NCI-H146 treated with DMSO at 0.1 percent for 48 hours (cell line): ENCODE data around the gene CELF2.

Experiments used
- DNase-seq: peaks from one replicate; lab custom pipeline; 2025; ENCODE audit not compliant: unreplicated experiment; lab: John Stamatoyannopoulos, UW

CELF2 gene

DNA sequence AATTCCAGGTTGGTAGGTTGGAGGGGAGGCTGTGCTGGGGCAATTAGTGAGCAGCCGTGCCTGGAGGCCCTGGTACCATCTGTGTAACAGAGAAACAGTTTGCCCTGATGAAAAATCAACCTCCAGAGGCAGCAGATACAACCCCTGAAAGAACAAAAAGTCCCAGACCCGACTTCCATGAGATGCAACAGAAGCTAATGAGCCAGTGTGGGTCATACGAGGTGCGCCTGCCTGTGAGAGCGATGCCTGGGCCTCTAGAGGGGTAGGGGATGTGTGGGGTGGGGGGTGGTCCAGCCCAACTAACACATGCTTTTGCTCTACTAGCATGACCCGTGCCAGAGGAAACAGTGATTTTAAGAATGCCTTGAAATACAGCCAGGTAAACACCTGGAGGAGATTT is 39.3 kb downstream of the CELF2 start:
- no peak for DNase-seq

DNA sequence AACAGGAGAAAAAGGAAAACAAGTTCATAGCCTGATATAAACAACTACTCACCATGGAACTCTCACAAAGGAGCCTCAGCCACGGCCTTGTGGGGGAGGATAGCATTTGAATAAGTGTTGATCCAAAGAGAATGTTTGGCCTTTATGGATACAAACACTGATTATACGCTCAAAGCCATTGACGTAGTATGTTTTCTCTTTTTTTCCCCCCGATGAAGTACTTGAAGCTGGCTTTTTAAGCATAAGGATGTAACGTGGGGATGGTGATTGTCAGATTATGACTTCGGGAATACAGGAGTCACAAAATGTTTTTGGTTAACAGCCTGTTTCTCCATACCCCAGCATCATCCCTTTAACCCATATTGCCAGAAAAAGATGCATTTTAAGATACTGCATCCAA is 39.8 kb downstream of the CELF2 start:
- DNase-seq = no peak

DNA sequence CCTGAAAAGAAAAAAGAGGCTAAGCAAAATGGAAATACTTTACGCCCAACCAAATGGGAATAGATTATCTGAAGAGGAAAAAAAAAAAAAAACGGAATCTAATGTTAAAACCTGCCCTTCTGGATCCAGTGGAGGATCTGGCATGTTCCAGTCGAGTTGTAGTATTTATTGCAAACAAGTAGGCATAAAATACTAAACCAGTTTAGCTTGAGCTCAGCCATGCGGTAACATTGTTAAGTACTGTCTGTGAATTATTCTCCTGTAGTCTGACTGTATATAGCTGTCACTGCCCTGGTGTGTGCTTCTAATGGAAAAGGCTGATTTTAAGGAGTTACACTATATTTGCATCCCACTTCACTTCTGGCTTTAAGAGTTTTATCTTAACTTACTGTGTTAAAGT is 40.3 kb downstream of the CELF2 start:
- DNase-seq = no peak

DNA sequence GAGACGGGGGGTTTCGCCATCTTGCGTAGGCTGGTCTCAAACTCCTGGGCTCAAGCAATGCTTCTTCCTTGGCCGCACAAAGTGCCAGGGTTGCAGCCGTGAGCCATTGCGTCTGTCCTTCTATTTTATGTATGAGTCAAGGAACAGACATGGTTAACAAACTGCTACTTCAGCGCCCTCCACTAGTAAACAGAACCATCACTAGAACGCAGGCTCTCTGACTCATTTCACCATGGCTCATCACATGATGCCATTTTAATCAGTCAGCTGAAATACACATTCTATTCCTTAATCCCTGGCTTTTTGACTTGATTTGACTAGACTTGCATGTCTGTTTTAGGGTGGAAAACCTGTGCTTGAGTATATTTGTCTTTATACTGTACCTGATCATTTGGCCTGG is 41.3 kb downstream of the CELF2 start:
- DNase-seq = no peak

DNA sequence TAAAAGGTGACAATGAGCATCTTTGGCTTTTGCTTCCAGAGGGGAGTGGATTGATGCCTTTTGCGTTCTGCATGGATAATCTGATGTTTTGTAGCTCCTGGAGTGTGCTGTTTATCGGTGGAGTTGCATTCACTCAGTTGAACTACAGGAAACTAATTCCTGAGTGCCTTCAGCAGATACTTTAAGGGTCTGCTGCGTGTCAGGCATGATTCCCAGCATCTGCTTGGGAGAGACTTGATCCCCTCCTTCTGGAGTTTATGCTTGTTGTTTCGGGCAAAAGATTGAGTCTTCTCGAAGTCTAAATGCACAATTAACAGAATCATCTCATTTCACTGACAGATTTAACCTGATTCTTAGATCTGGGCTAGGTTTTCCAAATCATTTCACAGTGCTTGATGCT is 46.2 kb downstream of the CELF2 start:
- no peak for DNase-seq

DNA sequence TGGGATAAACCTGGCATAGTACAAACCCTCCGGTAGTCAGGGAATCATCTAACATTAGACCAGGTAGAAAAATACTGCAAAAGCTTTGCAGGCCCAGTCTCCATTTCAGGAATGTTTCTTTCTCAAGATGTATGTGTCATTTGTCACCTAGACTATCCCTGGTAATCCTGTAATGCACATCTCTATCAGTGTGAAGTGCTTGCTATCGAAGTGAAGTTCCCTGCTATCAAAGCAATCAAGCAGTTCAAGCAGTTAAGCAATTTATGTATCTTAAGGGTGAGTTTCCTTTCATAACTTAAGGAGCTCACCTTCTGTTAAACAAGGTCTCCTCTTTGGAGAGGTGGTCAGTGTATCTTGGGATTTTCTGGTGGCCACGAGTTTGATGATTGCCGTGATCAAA is 47.2 kb downstream of the CELF2 start:
- DNase-seq = no peak

DNA sequence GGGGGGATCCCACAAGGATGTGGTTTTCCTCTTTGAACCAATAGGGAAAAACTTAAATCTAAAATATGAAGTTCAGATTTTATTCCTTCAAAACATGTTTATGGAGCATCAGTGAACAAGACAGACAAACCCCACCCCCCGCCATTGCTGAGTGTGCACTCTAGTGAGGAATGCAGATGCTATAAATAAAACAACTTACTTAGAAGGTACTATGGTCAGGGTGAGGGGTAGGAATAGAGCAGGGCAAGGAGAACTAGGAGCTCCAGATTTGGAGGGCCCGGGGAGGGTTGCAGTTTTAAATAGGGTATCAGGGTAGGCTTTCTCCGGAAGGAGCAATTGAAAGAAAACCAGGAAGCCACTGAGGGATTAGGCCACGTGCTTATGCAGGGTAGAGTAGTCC is 47.9 kb downstream of the CELF2 start:
- no peak for DNase-seq

DNA sequence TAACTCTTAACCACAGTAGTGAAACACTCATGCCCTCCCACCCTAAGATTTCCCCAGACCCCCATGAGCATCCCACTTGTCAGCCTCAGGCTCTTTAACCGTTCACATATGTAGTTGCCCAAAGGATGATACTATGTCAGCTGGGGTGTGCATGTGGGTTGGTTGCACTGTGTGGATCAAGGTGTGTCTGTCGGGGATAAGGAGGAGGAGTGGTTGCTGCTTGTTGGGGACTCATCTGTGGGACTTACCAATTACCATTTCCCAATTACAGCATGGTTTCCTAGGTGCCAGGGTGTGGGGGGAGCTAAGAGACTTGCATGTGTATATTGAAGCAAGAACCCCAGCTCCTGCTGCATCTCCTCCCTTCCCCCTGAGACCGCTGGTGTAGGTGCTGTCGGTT is 48.8 kb downstream of the CELF2 start:
- DNase-seq = no peak

DNA sequence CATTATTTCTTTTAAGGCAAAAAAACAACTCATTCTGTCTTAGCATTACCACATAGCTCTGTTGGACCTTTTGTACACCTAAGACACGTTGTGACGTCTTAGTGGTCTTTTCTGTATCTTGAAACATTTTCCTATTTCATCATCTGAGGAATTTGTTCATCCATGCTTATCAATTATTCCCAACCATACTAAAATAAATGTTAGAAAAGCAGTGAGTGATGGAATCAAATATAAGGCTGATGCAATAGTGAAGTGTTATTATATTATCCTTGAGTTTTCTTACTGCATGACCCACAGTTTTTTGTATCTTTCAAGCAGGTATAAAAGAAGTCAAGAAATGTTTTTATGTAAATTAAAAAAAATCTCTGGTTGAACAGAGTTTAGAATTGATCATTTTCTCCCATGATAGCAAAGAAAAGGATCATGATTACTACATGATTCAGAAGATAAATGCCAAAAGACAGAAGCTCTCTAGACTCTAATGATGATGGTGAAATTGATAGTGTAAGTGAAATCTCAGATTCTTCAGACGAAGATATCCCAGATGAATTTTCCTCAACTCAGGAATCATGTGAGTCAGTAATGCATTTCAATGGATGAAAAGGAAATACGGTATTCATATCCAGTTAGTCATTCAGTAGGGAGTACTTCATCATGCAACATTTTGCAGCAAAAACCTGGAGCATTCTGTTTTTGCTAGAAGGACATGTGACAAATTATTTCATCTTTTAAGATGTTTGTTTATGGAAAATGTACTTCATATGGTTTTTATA is 51.4 kb downstream of the CELF2 start:
- no peak for DNase-seq

DNA sequence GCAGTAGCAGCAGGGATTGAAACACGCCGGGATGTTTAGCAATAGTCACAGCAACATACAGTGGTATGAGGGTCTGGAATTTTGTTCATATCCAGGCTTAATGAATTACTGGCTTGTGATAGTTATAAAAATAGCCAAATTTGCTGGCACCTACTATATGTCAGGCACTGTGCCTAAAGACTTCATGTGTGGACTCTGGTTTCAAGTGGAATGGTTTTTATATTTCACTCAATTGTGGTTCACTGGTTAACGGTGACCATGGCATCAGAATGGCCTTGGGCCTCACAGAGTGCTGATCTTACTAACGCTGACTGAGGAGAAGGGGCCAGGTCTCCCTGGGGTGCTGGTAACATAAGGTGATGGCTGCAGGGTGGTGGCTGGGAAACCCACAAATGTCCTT is 55.7 kb downstream of the CELF2 start:
- DNase-seq = no peak

DNA sequence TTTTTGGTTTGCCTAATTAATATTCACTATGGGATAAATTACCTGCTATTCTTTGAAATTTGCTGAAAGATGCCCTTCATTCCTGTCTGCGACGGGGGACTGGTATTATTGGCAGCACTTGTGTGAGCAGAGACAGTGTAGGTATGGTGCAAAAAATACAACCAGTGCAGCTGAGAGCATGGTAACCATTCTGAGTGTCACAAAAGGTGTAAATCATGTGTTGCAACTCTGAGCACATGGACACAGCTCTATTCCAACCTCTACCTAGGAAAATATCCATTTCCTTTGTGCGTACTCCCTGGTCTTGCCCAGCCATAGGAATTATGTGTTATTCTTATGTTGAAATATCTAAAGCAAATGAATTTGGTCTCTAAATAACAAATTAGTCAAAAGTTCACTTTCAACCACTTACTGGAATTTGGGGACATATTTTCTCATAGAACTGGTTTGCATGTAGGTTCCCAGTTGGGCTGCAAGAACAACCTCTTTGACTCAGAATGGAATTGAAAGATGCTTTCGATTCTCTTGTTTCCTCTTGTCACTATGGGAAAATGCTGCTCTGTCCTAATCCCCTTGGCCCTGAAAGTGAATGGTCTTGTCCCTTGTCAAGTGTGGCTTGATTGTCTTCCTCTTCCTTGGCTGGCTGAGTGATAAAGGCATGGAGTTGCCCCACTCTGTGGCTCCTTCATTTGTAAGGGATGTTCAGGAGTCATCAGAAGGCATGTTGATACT is 57.0 kb downstream of the CELF2 start:
- DNase-seq = no peak

DNA sequence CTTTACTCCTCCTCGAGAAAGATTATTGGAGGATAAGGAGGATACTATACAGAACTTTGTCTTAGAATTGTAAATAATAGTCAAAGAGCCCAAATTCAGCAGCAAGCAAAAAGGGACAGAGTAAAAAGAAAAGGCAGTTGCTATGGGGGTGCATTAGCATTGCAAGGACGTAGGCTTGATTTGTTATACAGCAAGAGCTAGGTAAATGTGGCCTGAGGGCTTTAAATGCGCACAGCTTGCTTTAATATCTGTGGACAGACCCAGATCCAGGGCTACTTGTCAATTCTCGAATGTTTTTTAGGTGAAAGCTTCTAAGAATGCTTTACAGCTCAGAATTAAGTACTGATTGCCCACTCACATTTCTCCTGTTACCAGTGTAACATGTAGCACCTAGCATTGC is 58.5 kb downstream of the CELF2 start:
- no peak for DNase-seq

DNA sequence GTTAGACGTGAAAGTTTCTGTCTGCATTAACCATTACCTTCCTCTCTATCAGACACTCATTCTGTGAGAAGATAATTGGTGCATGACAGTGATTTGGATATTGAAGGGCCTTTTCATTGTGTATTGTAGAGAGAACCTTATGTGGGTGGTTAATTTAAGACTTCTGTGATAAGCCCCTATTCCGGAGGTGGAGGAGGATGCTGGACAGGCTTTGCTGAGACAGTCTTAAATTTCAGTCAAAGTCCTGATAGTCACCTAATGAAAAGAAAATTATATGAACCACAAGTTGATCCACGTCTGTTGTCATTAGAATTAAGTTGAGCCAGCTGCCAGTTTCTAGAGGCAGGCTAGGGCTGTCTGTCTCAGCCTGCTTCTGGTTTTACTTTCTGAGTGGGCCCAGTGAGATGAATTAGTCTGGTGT is 62.9 kb downstream of the CELF2 start:
- DNase-seq = no peak

DNA sequence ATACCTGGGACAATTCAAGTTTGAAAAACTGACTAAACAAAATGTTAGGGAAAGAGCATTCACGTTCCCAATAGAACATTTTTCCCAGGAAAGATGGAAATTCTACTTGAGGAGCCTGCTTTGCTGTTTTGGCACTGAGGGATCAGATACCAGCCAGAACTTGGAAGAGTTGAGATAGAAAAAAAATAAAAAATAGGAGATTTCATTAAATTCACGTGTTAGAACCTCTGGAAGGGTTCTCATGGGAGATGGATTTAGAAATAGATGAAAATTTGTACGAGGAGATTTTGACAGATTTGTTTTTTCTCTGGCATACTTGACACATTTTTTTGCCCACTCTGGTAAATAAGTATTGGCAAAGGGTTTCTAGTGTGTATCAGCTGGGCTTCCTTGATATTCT is 63.7 kb downstream of the CELF2 start:
- DNase-seq = no peak

DNA sequence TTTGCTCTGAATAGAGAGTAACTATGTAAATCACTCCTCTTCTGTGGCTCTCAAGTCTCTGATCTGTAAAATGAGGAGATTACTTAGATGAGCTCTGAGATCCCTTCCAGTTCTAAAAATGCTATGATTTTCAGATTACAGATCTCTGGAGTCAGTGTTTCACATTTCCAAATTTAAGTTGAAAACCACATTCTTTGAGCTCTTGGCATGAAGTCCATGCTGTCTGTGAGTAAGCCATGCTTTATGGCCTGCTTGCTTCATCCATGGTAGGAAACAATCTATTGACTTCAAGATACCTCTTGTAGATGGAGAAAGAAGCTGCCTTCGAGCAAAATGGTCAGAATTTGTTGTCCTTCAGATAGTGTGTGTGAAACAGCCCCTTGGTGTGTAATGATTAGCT is 64.9 kb downstream of the CELF2 start:
- DNase-seq = no peak

DNA sequence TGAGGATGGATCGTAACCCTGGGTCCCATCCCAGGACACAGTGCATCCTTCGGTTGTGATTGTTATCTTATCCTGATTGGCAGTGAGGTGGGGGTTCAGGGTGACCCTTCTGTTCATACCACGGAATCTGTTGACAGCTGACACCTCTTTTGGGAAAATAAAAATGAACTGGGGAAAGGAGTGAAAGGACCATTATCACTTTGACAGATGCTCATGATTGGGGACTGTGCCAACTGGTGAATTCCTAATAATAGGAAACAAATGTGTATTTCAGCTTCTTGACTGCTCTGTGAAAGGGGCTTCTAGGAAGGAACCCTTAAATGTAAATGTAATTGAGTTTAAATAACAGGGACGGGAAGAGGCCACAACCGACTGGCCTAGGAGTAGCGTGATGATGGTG is 65.4 kb downstream of the CELF2 start:
- no peak for DNase-seq

DNA sequence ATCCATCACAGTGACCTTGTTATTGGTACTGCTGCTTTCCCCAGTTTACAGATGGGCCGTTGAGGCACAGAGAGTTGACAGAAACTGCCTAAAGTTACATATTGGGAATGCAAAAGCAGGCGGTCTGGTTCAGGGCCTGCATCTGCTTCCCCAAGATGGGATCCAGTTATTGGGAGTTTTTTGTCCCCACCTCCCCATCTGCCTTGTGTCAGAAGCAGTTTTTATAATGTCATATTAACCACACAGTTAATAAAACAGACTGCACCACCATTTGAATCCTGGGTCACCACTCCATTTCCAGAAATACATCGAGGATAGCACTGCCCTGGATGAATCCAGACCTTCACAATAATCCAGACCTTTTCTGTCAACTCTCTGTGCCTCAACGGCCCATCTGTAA is 67.9 kb downstream of the CELF2 start:
- no peak for DNase-seq

DNA sequence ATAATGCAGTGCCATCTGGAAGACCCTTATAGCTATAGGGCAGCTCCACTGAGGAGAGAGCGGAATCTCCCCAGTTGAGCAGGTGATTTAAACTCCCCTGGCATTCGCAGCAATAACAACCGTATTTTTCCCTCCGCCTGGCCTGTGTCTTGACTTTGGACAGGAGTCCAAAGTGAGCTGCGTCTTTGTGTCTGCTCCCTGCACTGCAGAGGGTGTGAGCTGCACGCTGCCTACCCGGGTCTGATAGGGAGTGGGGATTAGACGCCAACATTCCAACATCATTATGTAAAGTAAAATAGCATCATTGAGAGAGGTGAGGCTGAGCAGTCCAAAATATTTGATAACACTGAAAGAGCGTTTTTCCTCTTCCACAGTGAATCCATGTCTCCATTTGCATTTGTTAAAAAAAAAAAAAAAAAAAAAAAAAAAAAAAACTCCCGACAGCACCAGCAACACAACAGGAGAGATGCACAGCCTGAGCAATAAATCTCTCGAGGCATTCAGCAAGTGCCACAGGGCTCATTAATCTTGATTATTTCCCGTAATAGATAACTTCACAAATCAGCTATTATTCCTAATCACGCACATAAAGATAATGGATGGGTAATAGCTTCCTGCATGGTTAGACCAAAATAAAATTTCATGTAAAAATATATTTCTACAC is 68.6 kb downstream of the CELF2 start:
- no peak for DNase-seq

DNA sequence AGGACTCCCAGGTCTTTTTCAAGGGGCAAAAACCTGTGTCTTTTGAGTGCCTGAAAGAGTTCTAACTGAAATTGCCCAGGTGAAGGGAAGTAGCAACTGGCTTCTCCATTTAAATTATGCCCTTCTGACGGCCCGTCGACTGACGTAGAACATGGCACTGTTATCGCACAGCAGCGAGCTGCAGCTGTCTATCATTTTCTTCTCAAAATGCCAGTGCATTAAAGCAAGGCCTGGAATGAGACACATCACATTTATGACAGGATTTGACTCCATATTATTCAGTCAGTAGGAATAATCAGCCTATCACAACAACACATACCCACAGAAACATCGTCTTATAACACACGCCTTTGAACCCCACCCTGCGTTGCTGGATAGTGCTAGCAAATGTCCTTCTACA is 69.7 kb downstream of the CELF2 start:
- no peak for DNase-seq

DNA sequence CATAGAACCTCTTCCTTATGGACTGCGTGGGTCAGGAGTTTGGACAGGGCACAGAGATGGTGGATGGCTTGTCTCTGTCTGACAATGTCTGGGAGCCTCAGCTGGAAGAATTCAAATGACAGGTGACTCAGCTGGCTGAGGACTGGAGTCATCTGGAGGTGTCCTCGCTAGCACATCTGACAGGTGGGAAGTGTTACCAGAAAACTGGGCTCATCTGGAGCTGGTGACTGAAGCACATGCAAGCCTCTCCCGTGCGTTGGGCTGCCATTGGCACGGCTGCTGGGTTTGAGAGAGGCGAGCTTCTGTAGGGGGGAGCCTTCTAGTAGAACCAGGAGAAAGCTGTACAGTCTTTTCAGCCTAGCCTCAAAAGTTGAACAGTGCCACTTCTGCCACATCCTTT is 71.0 kb downstream of the CELF2 start:
- DNase-seq = no peak

DNA sequence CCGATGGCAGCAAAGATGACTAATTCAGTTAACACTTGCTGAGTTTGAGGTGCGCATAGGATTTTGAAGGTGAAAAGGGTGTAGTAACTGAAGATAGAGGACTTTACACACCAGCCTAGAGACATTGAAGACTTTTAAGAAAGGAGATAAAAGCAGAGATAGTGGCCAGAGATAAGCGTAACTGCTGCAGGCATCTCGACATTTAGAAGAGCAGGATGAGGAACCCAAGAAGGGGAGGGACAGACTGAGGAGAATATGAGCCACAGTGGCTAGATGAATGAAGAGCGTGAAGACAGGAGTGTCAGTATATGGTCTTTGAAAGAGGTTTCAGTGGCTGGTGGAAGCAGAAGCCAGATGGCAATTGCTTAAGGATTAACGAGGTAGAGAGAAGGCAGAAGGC is 71.6 kb downstream of the CELF2 start:
- no peak for DNase-seq

DNA sequence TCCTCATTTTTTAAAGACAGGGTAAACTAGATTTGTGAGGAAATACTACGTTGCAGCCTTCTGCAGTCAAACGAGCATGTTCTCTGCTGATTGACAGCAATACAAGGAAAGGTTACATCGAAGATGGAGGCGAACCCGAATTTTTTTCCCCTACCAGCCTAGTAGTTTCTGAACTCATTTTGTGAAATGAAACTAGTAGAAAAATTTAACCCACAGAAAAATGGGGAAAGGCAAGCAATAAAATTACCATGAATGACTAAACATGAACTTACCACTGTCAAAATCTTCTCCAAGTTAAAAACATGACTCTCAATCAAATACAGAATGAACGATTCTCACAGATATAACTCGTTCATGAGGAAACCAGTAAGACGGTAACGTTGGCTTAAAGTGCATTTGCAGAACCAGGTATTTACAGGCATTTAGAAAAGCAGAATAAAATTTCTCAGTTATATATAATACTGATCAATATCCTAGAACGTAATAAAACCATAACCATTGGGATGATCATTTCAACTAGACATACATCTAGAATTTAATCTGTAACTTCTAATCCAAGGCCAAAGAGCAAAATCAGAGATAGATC is 73.9 kb downstream of the CELF2 start:
- DNase-seq = no peak
